Cardiac muscle cell (in vitro differentiated cells and primary cell): ENCODE results near the gene AQP7. TPM values are rescaled to one million over a fixed set of nuclear protein-coding genes. Genes with fewer than 3 reads are reported as not detected.
"Not testable (repeated sequence)": the region's sequence is repeated elsewhere in the genome, so short reads cannot be mapped to it uniquely, and the experiment has no call there.

Experiments used
- DNase-seq, 2 donors: peaks; one replicate each; pipeline versions ENCODE4 v3.0.0 to v3.0.0-alpha.2; 2010 to 2017; ENCODE audit warnings: low read depth in 1 of 2, low spot score in 1 of 2
- H3K27ac ChIP-seq: fragments of 200-600 bp; sonication (generic); 2 replicates; pipeline ENCODE4 v1.5.1; 2016
- H3K27me3 ChIP-seq: fragments of 200-600 bp; sonication (generic); 2 replicates; pipeline ENCODE4 v1.6.0; 2016; ENCODE audit warnings: control low read depth
- H3K36me3 ChIP-seq: fragments of 200-600 bp; sonication (generic); 2 replicates; pipeline ENCODE4 v1.5.1; 2016; ENCODE audit warnings: control low read depth
- H3K4me1 ChIP-seq: fragments of 200-600 bp; sonication (generic); 2 replicates; pipeline ENCODE4 v1.8.1; 2017; ENCODE audit warnings: low read depth, mild to moderate bottlenecking, mixed run types
- H3K4me3 ChIP-seq: fragments of 200-600 bp; sonication (generic); 2 replicates; pipeline ENCODE4 v1.5.1; 2016; ENCODE audit warnings: mild to moderate bottlenecking
- H3K9me3 ChIP-seq: fragments of 200-600 bp; sonication (generic); 2 replicates; pipeline ENCODE4 v1.5.1; 2017; ENCODE audit warnings: low read depth, mild to moderate bottlenecking, control low read depth
- polyA plus RNA-seq: library from polyadenylated mRNA; unstranded; fragments of >200 nt; fragmentation: Nextera tagmentation; extraction: Ambion mirVana; gene quantifications from 2 replicates; pipeline ENCODE4 v1.2.1, GENCODE V29; 2016
- total RNA-seq: library from RNA; depleted of rRNA; stranded (reverse); fragments of >200 nt; gene quantifications from 2 replicates; pipeline ENCODE4 v1.2.3, GENCODE V29; 2016
- TF ChIP-seq, protein P1 (sequence below): IDR thresholded peaks from 2 replicates; pipeline ENCODE4 v1.5.1; 2012; ENCODE audit warnings: low read depth, mild to moderate bottlenecking, low read length

The AQP7 gene
- total and polyA plus RNA-seq, 2 experiments from 2014 or later, result 4.2 to 5.5 TPM

DNA sequence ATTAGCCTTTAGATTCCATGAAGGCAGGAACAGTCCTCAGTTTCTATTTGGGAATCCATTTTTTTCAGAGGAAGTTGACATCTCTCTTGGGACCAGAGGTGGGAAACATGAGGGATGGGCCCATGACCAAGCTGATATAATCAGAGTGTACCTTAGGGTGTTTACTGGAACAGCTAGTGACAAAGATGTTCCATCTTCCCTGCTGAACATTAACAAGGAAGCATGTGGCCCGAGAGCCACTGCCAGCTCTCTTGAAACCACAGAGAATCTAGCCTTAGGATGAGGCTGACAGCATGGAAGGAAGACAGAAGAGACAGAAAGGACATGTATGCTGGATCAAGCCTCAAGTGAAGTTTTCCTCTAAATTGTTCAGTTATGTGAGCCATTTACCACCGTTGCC, 29.1 kb upstream of the AQP7 start:
- Histone ChIP-seq H3K4me1 (no peaks in the 10 kb centered on the region), H3K9me3 (no peaks in the 10 kb centered on the region), H3K36me3 (no peaks in the 10 kb centered on the region), H3K4me3 (no peak overlapping the region), H3K27ac (no peak overlapping the region), H3K27me3 (no peaks in the 10 kb centered on the region)
- TF ChIP-seq, protein P1, sequence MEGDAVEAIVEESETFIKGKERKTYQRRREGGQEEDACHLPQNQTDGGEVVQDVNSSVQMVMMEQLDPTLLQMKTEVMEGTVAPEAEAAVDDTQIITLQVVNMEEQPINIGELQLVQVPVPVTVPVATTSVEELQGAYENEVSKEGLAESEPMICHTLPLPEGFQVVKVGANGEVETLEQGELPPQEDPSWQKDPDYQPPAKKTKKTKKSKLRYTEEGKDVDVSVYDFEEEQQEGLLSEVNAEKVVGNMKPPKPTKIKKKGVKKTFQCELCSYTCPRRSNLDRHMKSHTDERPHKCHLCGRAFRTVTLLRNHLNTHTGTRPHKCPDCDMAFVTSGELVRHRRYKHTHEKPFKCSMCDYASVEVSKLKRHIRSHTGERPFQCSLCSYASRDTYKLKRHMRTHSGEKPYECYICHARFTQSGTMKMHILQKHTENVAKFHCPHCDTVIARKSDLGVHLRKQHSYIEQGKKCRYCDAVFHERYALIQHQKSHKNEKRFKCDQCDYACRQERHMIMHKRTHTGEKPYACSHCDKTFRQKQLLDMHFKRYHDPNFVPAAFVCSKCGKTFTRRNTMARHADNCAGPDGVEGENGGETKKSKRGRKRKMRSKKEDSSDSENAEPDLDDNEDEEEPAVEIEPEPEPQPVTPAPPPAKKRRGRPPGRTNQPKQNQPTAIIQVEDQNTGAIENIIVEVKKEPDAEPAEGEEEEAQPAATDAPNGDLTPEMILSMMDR, result no peak
- no peak for DNase-seq

DNA sequence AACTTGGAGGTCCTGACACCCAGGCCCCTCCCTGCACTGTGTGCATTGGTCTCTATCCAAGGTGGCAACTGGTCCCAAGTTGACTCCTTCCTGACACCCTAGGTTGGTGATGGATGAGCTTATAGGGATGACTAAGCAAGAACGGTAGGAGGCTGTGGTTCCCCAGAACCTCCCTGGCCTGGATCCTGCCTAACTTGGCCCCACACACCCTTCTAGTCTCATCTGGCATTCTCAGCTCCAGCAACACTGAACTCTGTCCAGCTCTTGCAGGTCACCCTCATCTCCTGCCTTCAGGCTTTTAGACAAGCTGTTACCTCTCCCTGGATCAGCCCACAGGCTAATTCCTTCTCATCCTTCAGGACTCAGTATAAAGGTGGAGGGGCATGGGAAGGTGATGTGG, 28.6 kb upstream of the AQP7 start:
- Histone ChIP-seq H3K36me3 (no peaks in the 10 kb centered on the region), H3K9me3 (no peaks in the 10 kb centered on the region), H3K27ac (no peak overlapping the region), H3K4me1 (no peaks in the 10 kb centered on the region), H3K27me3 (no peaks in the 10 kb centered on the region), H3K4me3 (no peak overlapping the region)
- DNase-seq, result no peak
- TF ChIP-seq, protein P1, result no peak

DNA sequence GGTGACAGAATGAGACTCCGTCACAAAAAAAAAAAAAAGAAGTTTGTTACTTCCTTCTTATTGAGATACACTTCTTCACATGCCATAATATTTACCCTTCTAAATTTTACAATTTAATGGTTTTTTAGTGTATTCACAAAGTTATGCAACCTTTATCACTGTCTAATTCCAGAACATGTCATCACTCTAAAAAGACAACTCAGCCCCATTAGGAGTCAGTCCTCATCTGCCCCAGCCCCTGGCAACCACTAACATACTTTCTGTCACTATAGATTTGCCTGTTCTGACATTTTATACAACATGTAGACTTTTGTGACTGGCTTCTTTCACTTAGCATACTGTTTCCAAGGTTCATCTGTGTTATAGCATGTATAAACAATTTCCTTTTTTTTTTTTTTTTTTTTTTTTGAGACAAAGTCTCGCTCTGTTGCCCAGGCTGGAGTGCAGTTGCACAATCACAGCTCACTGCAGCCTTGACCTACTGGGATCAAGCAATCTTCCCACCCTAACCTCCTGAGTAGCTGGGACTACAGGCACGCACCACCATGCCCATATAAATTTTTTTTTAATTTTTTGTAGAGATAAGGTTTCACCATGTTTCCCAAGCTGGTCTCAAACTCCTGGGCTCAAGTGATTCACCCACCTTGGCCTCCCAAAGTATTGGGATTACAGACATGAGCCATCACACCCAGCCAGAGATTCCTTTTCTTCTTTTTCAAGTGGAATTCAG, 27.1 kb upstream of the AQP7 start:
- Histone ChIP-seq H3K9me3 (no peaks in the 10 kb centered on the region), H3K27me3 (no peaks in the 10 kb centered on the region), H3K36me3 (no peaks in the 10 kb centered on the region), H3K27ac (no peak overlapping the region), H3K4me1 (no peaks in the 10 kb centered on the region), H3K4me3 (no peak overlapping the region)
- peak in 1 of 2 donors; percentile 58 for DNase-seq
- TF ChIP-seq, protein P1, result no peak

DNA sequence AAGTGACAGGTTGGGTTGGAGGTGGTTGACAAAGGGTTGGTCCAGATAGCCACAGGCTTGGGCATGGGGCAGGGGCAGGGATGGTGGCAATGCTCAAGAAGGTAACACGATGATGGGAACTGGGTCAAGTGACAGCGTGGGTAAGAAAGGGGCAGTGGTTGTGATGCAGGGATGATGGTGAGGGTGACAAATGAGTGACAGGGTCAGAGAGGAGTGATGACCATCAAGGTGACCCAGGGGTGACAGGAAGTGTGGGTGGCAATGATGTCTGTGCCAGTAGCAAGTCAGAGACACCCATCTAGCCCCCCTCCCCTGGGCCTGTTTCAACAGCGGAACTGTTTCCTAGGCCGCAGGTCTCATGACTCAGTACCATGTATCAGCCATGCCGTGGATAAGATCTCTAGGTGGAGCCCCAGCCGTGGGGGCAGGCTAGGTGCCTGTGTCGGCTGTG, 24.5 kb upstream of the AQP7 start:
- Histone ChIP-seq H3K9me3 (no peaks in the 10 kb centered on the region), H3K27ac (no peak overlapping the region), H3K27me3 (no peaks in the 10 kb centered on the region), H3K36me3 (no peaks in the 10 kb centered on the region), H3K4me1 (no peaks in the 10 kb centered on the region), H3K4me3 (no peak overlapping the region)
- DNase-seq, result no peak
- TF ChIP-seq, protein P1, result no peak

DNA sequence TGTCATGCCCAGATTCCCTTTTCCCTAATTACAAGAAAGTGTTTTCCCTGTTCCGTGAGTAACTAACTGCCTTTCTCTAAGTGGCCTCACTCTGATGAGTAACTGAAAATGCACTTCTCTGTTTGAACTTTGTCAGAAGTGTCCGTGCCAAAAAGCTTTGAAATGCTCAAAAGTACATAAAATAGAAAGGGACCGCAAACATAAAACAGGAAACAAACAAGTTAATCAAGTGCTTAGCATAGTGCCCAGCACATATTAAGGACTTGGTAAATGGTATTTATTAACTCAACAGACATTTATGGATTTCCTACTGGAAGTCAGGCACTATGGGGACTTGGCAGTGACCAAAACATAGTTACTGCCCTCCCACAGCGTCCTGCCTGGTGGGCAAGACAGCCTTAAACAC, 22.8 kb upstream of the AQP7 start:
- Histone ChIP-seq H3K27ac (no peak overlapping the region), H3K27me3 (no peaks in the 10 kb centered on the region), H3K36me3 (no peaks in the 10 kb centered on the region), H3K4me3 (no peak overlapping the region), H3K9me3 (no peaks in the 10 kb centered on the region), H3K4me1 (no peaks in the 10 kb centered on the region)
- no peak for DNase-seq
- TF ChIP-seq, protein P1, result no peak

DNA sequence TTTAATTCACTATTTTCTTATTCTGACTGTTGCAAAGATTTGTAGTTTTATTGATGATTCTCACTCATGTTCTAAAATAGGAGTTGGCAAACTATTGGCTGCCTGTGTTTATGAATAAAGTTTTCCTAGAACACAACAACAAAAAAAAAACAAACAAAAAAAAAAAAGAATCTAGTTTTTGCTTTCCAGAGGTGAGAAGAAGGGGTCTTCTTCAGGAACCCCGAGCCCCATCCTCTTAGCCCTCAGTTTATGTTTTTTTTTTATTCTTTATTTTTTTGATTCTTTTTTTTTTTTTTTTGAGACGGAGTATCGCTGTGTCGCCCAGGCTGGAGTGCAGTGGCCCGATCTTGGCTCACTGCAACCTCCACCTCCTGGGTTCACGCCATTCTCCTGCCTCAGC, 22.1 kb upstream of the AQP7 start:
- H3K4me1 ChIP-seq, H3K9me3 ChIP-seq, H3K27me3 ChIP-seq, DNase-seq, H3K27ac ChIP-seq, H3K4me3 ChIP-seq, H3K36me3 ChIP-seq: not testable (repeated sequence)

DNA sequence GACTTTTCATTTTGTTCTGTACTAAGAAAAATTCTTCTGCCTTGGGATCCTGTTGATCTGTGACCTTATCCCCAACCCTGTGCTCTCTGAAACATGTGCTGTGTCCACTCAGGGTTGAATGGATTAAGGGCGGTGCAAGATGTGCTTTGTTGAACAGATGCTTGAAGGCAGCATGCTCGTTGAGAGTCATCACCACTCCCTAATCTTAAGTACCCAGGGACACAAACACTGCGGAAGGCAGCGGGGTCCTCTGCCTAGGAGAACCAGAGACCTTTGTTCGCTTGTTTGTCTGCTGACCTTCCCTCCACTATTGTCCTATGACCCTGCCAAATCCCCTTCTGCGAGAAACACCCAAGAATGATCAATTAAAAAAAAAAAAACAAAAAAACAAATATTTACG, 21.7 kb upstream of the AQP7 start:
- not testable (repeated sequence) for DNase-seq, H3K9me3 ChIP-seq

More for the DNA sequence above, 21.7 kb upstream of the AQP7 start:
- not testable (repeated sequence) for H3K4me3 ChIP-seq, H3K27ac ChIP-seq, H3K27me3 ChIP-seq, H3K4me1 ChIP-seq, H3K36me3 ChIP-seq
